GM21619 (cell line): ENCODE data around the gene GLTPD2.

Source experiments
- ATAC-seq: cut with Tn5 transposase; IDR thresholded peaks from one replicate; pipeline ENCODE4 v1.9.1; 2021; ENCODE audit not compliant: unreplicated experiment

The GLTPD2 gene

GRCh38 chr17:4807605-4808377 lies 19.0 kb downstream of the GLTPD2 start:
- ATAC-seq: no peak

GRCh38 chr17:4808378-4808767 lies 19.6 kb downstream of the GLTPD2 start:
- ATAC-seq: no peak

GRCh38 chr17:4810696-4811290 lies 22.0 kb downstream of the GLTPD2 start:
- ATAC-seq: no peak

GRCh38 chr17:4811471-4811870 lies 22.7 kb downstream of the GLTPD2 start:
- ATAC-seq: no peak

- ATAC-seq: no peak
Measured at GRCh38 chr17:4812690-4813089, 23.9 kb downstream of the GLTPD2 start.

GRCh38 chr17:4815043-4815675 lies 26.4 kb downstream of the GLTPD2 start:
- no peak for ATAC-seq

GRCh38 chr17:4816826-4817225 lies 28.1 kb downstream of the GLTPD2 start:
- no peak for ATAC-seq

GRCh38 chr17:4818276-4818675 lies 29.5 kb downstream of the GLTPD2 start:
- no peak for ATAC-seq

- no peak for ATAC-seq
Measured at GRCh38 chr17:4822835-4823234, 34.1 kb downstream of the GLTPD2 start.

- ATAC-seq: no peak
Measured at GRCh38 chr17:4823373-4824089, 34.8 kb downstream of the GLTPD2 start.

- no peak for ATAC-seq
Measured at GRCh38 chr17:4827399-4827798, 38.6 kb downstream of the GLTPD2 start.

- peak; percentile 17 for ATAC-seq
Measured at GRCh38 chr17:4832829-4833177, 44.0 kb downstream of the GLTPD2 start.

GRCh38 chr17:4833178-4833940 lies 44.6 kb downstream of the GLTPD2 start, which contains the start of gene MINK1:
Gene MINK1 (plus strand): TSS chr17:4833340. CDS start chr17:4833584, 244 bp downstream.
- peak; percentile 72 for ATAC-seq

GRCh38 chr17:4833941-4834680 lies 45.3 kb downstream of the GLTPD2 start:
- ATAC-seq: no peak

- ATAC-seq: no peak
Measured at GRCh38 chr17:4834681-4835020, 45.9 kb downstream of the GLTPD2 start.

- no peak for ATAC-seq
Measured at GRCh38 chr17:4836221-4836620, 47.5 kb downstream of the GLTPD2 start.

- ATAC-seq: no peak
Measured at GRCh38 chr17:4837471-4838308, 48.9 kb downstream of the GLTPD2 start.

GRCh38 chr17:4838309-4838785 lies 49.6 kb downstream of the GLTPD2 start:
- no peak for ATAC-seq

GRCh38 chr17:4839221-4839620 lies 50.5 kb downstream of the GLTPD2 start:
- no peak for ATAC-seq
